HepG2 (cell line): Measurements from ENCODE around the gene SSTR5. TPM values are rescaled to one million over a fixed set of nuclear protein-coding genes. Genes with fewer than 3 reads are reported as not detected.

Experiments
- HNF4G ChIP-seq, 2 experiments: sonication (generic) in 1 of 2; formaldehyde crosslinking in 1 of 2; IDR thresholded peaks; 2 replicates each; pipeline versions ENCODE4 v1.4.0 to v1.6.1; 2011 to 2020; ENCODE audit warnings: borderline replicate concordance in 2 of 2, low read depth in 2 of 2, mild to moderate bottlenecking in 2 of 2, low read length in 1 of 2, missing genetic modification reagents in 1 of 2, moderate library complexity in 1 of 2
- HNRNPK ChIP-seq: fragments of 200-400 bp; formaldehyde crosslinking; IDR thresholded peaks from 2 replicates; pipeline ENCODE4 v1.6.1; 2018; ENCODE audit warnings: low read length, low read depth, moderate library complexity, mild to moderate bottlenecking; ENCODE audit not compliant: poor library complexity, severe bottlenecking
- JUN ChIP-seq: sonication (generic); formaldehyde crosslinking; IDR thresholded peaks from 2 replicates; pipeline ENCODE4 v1.4.0; 2020; ENCODE audit warnings: mild to moderate bottlenecking, missing genetic modification reagents
- MZF1 ChIP-seq: sonication (generic); formaldehyde crosslinking; IDR thresholded peaks from 2 replicates; pipeline ENCODE4 v1.8.1; 2023; ENCODE audit warnings: mild to moderate bottlenecking, missing genetic modification reagents, borderline replicate concordance
- NFAT5 ChIP-seq: sonication (generic); formaldehyde crosslinking; IDR thresholded peaks from 2 replicates; pipeline ENCODE4 v1.4.0; 2020; ENCODE audit warnings: missing genetic modification reagents
- NR2F1 ChIP-seq, 2 experiments: fragments of 450-650 bp in 1 of 2; formaldehyde crosslinking in 1 of 2; IDR thresholded peaks; 2 replicates each; pipeline versions ENCODE4 v1.5.0 to v1.6.1; 2016 to 2020; ENCODE audit warnings: mild to moderate bottlenecking in 1 of 2, missing compliant biosample characterization in 1 of 2, missing genetic modification reagents in 1 of 2, moderate library complexity in 1 of 2
- NRL ChIP-seq: sonication (generic); formaldehyde crosslinking; IDR thresholded peaks from 2 replicates; pipeline ENCODE4 v1.5.0; 2020; ENCODE audit warnings: missing genetic modification reagents, mild to moderate bottlenecking, moderate library complexity, borderline replicate concordance
- PHF20 ChIP-seq: sonication (generic); formaldehyde crosslinking; IDR thresholded peaks from 2 replicates; pipeline ENCODE4 v1.5.0; 2020; ENCODE audit warnings: mild to moderate bottlenecking, missing genetic modification reagents
- RCOR2 ChIP-seq: IDR thresholded peaks from 2 replicates; pipeline ENCODE4 v1.6.1; 2016; ENCODE audit warnings: missing biosample characterization, missing genetic modification reagents
- RORA ChIP-seq: sonication (generic); formaldehyde crosslinking; IDR thresholded peaks from 2 replicates; pipeline ENCODE4 v1.5.0; 2020; ENCODE audit warnings: mild to moderate bottlenecking, missing genetic modification reagents, moderate library complexity
- STAT6 ChIP-seq: sonication (generic); formaldehyde crosslinking; IDR thresholded peaks from 2 replicates; pipeline ENCODE4 v1.4.0; 2020; ENCODE audit warnings: missing genetic modification reagents, mild to moderate bottlenecking, borderline replicate concordance
- XRCC5 ChIP-seq: fragments of 200-400 bp; formaldehyde crosslinking; optimal IDR thresholded peaks from 2 replicates; pipeline ENCODE3; 2017; ENCODE audit warnings: mild to moderate bottlenecking, low read length
- ZNF17 ChIP-seq: sonication (generic); formaldehyde crosslinking; IDR thresholded peaks from 2 replicates; pipeline ENCODE4 v1.5.0; 2020; ENCODE audit warnings: mild to moderate bottlenecking, missing genetic modification reagents
- ZNF44 ChIP-seq: sonication (generic); formaldehyde crosslinking; IDR thresholded peaks from 2 replicates; pipeline ENCODE4 v1.5.1; 2020; ENCODE audit warnings: mild to moderate bottlenecking, missing genetic modification reagents
- ZNF605 ChIP-seq: sonication (generic); formaldehyde crosslinking; IDR thresholded peaks from 2 replicates; pipeline ENCODE4 v1.8.0; 2022; ENCODE audit warnings: mild to moderate bottlenecking, missing genetic modification reagents
- polyA plus RNA-seq, 8 experiments: library from polyadenylated mRNA; depleted of rRNA in 3 of 8; stranded (reverse) in 7 of 8; unstranded in 1 of 8; fragments of >200 nt; fragmentation: Illumina TruSeq in 4 of 8; extraction: Trizol in 4 of 8; gene quantifications; 2 replicates each; pipeline versions ENCODE4 v1.2.1 to v1.2.3, GENCODE V29; 2011 to 2016; ENCODE audit warnings: low read depth in 4 of 8, missing spikeins in 1 of 8, mixed read lengths in 1 of 8; ENCODE audit not compliant: insufficient read depth in 1 of 8
- total RNA-seq, 5 experiments: library from RNA; depleted of rRNA; stranded (reverse); fragments of >200 nt; fragmentation: Illumina TruSeq; extraction: Trizol; gene quantifications; 2 replicates each; pipeline ENCODE4 v1.2.3, GENCODE V29; 2016; ENCODE audit warnings: low read depth in 1 of 5
- TF ChIP-seq, protein P1 (sequence below): IDR thresholded peaks from 2 replicates; pipeline ENCODE4 v1.6.1; 2016

The SSTR5 gene
- total and polyA plus RNA-seq, 2 of the 13 experiments (the other 11 are each of a cell fraction or from before 2014, with no cell fraction given): 0.20 to 0.49 TPM

DNA sequence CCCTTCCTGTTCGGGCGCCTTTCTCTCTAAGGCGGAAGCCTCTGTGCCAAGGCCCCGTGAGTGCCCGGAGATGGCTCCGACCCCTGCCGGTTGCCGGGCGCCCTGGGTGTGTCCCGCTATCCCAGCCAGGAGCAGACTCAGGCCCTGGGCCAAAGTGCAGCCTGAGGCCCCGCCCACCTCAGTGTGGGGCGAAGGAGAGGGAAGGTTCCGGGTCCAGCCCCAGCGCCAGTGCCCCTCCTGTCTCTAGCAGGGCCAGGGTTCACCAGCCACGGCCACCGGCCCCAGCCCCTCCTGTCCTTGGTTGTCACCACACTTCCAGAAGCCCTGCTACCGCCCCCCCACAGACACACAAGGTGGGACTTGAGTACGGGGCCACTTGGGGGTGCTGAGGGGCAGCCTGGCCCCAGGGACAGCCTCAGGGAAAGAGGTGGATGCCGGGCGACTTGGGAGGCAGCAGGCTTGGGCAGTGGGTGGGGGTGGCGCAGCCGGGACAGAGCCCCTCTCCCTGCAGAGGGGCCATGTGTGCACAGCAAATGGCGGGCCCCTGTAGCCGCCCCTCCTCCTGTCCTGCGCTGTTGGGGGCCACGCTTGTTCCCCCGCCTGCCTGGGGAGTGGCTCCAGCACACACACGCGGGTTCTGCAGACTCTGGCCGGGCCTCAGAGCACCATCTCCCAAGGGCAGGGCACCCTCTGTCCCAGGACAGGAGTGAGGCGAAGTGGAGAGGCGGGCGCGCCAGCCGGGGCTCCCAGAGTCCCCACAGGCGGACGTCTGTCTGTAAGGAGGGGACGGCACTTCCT, 17.5 kb downstream of the SSTR5 start (continued):
- TF ChIP-seq ZNF17 (CRISPR knock-in tag) (no peak), RCOR2 (CRISPR knock-in tag) (no peak), MZF1 (CRISPR knock-in tag) (no peak), PHF20 (CRISPR knock-in tag) (no peak), HNF4G (IDR thresholded peaks at IDR 0.05; ENCODE audit: borderline replicate concordance, low read depth, low read length) (peak; percentile 79; the same call in 1 of the 2 replicates), HNF4G (CRISPR knock-in tag; IDR thresholded peaks at IDR 0.05; ENCODE audit: borderline replicate concordance, low read depth) (peak; percentile 92), STAT6 (CRISPR knock-in tag) (no peak; the same call in 1 of the 2 replicates), NR2F1 (CRISPR knock-in tag; IDR thresholded peaks at IDR 0.05) (peak in 1 of 2 experiments; percentile 47; a peak in 1 of 4 replicates), RORA (CRISPR knock-in tag) (no peak), ZNF605 (peak; percentile 94), ZNF44 (CRISPR knock-in tag) (peak; percentile 85; the same call in 1 of the 2 replicates), HNRNPK (no peak), NFAT5 (CRISPR knock-in tag) (0 out of 2 replicates have a peak, but pooled peaks have one; percentile 37), NRL (CRISPR knock-in tag) (no peak; the same call in 1 of the 2 replicates), JUN (CRISPR knock-in tag) (peak; percentile 60; the same call in 1 of the 2 replicates), XRCC5 (peak; percentile 84)
- TF ChIP-seq, protein P1, sequence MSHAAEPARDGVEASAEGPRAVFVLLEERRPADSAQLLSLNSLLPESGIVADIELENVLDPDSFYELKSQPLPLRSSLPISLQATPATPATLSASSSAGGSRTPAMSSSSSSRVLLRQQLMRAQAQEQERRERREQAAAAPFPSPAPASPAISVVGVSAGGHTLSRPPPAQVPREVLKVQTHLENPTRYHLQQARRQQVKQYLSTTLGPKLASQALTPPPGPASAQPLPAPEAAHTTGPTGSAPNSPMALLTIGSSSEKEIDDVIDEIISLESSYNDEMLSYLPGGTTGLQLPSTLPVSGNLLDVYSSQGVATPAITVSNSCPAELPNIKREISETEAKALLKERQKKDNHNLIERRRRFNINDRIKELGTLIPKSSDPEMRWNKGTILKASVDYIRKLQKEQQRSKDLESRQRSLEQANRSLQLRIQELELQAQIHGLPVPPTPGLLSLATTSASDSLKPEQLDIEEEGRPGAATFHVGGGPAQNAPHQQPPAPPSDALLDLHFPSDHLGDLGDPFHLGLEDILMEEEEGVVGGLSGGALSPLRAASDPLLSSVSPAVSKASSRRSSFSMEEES (CRISPR knock-in tag): peak; percentile 14
